DMS153 treated with DMSO at 0.1 percent for 48 hours (cell line): Measurements from ENCODE around the gene ZSCAN22.
"Not testable (repeated sequence)": the region's sequence is repeated elsewhere in the genome, so short reads cannot be mapped to it uniquely, and the experiment has no call there.

Source experiments
- DNase-seq: peaks from one replicate; lab custom pipeline; 2025; ENCODE audit not compliant: unreplicated experiment; lab: John Stamatoyannopoulos, UW

The ZSCAN22 gene

GRCh38 chr19:58368561-58369360 lies 42.0 kb downstream of the ZSCAN22 start:
- no peak for DNase-seq

GRCh38 chr19:58372311-58373133 lies 45.7 kb downstream of the ZSCAN22 start:
- no peak for DNase-seq

GRCh38 chr19:58374200-58374599 lies 47.4 kb downstream of the ZSCAN22 start:
- no peak for DNase-seq

- not testable (repeated sequence) for DNase-seq
Observed at GRCh38 chr19:58376724-58377123, 49.9 kb downstream of the ZSCAN22 start.

GRCh38 chr19:58379246-58379645 lies 52.5 kb downstream of the ZSCAN22 start:
- no peak for DNase-seq

- no peak for DNase-seq
Observed at GRCh38 chr19:58380037-58380661, 53.4 kb downstream of the ZSCAN22 start.

GRCh38 chr19:58380662-58381459 lies 54.1 kb downstream of the ZSCAN22 start, which contains the start of gene ZNF837:
Gene ZNF837 (minus strand): TSS chr19:58381030. CDS start chr19:58369332, 11,698 bp downstream.
- DNase-seq, result peak; percentile 97

- DNase-seq, result no peak
Observed at GRCh38 chr19:58381460-58382212, 54.8 kb downstream of the ZSCAN22 start.

- no peak for DNase-seq
Observed at GRCh38 chr19:58382997-58383603, 56.3 kb downstream of the ZSCAN22 start.

- no peak for DNase-seq
Observed at GRCh38 chr19:58385313-58385890, 58.6 kb downstream of the ZSCAN22 start.

GRCh38 chr19:58385891-58386575 lies 59.2 kb downstream of the ZSCAN22 start:
- no peak for DNase-seq

- peak; percentile 98 for DNase-seq
Observed at GRCh38 chr19:58386576-58387337, 60.0 kb downstream of the ZSCAN22 start, which contains the start of gene RPS5. Gene RPS5 (plus strand): TSS chr19:58387269. CDS start chr19:58388138, 869 bp downstream.

GRCh38 chr19:58387338-58388174 lies 60.8 kb downstream of the ZSCAN22 start:
- no peak for DNase-seq

- DNase-seq, result no peak
Observed at GRCh38 chr19:58388175-58388526, 61.4 kb downstream of the ZSCAN22 start.
